HG02759 (cell line): ENCODE results near the gene GTF2H2C_2.
"Not testable (repeated sequence)": the region's sequence is repeated elsewhere in the genome, so short reads cannot be mapped to it uniquely, and the experiment has no call there.

Experiments used
- ATAC-seq: cut with Tn5 transposase; IDR thresholded peaks from one replicate; pipeline ENCODE4 v1.9.1; 2021; ENCODE audit warnings: mild to moderate bottlenecking, moderate library complexity; ENCODE audit not compliant: unreplicated experiment

The GTF2H2C_2 gene

DNA sequence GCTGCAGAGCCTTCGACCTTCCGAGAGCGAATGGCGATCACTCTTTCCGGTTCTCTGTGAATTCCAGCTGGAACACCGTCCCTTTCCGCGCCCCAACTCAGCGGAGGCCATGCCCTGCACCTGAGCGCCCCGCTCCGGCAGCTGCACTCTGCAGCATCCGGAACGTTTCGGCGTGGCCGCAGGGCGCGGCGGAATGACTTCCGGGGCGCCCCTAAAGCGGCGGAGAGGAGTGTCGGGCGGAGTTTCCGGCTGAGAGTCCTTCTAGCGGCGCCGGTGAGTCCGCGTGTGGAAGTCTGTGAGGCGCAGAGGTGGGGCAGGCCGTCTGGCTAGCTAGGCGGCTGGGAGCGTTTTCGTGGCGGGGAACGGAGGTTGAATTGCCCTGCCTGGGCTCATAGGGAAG, at the start of gene GTF2H2C_2:
Gene GTF2H2C_2 (plus strand): TSS at position 252 of the 400 bp plus-strand sequence.
- peak; percentile 99 for ATAC-seq

DNA sequence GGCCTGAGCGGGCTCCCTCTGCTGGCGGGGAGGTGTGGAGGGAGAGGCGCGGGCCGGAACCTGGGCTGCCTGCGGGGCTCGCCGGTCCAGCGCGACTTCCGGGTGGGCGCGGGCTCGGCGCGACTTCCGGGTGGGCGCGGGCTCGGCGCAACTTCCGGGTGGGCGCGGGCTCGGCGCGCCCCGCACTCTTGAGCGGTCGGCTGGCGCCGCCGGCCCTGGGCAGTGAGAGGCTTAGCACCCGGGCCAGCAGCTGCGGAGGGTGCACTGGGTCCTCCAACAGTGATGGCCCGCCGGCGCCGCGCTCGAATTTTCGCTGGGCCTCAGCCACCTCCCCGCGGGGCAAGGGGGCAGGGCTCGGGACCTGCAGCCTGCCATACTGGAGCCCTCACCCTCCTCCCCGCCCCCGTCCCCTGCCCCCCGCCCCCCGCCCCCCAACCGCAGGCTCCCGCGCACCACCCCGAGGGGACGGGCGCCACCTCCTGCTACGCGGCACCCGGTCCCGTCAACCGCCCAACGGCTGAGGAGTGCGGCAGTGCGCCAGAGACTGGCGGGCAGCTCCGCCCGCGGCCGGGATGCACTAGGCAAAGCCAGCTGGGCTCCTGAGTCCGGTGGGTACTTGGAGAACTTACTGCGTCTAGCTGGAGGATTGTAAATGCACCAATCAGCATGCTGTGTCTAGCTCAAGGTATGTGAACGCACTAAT, 14.0 kb upstream of the GTF2H2C_2 start:
- not testable (repeated sequence) for ATAC-seq

DNA sequence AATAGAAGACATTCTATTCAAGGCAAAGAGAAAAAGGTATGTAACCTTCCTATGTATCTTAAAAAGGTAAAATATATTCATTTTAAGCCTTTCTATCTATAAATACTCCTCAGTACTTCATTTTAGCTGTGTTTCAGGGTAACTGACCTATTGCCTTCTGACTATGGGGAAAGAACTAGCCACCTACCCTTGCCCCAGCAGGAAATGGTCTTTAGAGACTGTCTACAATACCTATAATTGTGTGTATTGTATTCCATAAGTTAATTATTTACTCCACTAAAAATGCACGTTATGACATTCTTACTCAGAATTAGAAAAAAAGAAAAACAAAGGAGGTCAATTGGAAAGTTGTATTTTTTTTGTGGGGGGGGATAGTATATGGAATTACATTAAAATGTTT, 6.2 kb downstream of the GTF2H2C_2 start:
- ATAC-seq = not testable (repeated sequence)

DNA sequence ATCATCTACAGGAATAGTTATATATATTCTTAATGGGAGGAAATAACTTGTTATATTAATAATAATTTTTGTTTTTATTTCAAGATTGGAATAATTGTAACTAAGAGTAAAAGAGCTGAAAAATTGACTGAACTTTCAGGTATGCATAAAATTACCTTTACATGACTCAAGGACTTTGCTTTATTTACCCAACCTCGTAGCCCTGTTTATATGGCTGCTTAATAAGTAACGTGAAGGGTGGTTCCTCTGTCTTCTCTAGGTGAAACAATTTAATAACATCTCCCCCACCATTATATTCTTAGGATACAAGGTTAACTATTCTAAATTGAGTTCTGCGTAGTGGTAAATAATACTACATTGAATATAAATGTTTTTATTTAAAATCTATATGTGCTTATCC, 8.0 kb downstream of the GTF2H2C_2 start:
- not testable (repeated sequence) for ATAC-seq

DNA sequence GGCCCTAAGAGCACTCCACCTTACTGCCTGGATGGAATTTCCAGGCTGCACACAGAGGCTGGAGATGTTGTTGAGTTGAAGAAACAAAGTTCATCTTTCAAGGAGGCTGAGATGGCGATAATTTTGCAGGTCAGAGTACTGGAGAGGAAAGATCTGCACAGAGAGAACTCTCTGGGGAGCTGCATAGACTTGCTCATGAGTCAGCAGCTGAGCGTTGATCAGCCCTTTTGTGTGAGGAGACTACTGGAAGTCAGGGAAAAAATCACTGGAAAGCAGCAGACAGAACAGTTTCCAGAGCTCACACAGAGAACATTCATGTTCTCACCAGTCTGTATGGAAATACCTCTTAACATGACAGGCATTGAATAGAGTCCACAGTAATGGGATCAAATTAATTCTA, 23.4 kb downstream of the GTF2H2C_2 start:
- not testable (repeated sequence) for ATAC-seq

DNA sequence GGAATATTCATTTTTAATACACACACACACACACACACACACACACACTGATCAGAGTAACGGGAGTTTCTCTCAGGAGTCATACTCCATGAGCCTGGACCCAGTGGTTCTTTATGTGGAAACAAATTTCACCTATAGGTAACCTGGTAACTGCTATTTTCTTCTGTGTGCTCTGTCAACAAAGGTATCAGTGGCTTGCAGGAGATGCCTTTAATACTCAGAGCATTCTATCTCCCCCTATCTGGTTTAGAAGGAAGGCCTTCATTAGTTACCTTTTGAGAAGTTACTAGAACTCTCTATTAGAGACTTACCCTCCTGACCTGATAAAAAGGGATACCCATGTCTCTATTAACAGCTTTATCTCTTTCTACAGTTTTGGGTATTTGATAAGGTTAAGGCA, 34.4 kb downstream of the GTF2H2C_2 start:
- ATAC-seq = not testable (repeated sequence)

DNA sequence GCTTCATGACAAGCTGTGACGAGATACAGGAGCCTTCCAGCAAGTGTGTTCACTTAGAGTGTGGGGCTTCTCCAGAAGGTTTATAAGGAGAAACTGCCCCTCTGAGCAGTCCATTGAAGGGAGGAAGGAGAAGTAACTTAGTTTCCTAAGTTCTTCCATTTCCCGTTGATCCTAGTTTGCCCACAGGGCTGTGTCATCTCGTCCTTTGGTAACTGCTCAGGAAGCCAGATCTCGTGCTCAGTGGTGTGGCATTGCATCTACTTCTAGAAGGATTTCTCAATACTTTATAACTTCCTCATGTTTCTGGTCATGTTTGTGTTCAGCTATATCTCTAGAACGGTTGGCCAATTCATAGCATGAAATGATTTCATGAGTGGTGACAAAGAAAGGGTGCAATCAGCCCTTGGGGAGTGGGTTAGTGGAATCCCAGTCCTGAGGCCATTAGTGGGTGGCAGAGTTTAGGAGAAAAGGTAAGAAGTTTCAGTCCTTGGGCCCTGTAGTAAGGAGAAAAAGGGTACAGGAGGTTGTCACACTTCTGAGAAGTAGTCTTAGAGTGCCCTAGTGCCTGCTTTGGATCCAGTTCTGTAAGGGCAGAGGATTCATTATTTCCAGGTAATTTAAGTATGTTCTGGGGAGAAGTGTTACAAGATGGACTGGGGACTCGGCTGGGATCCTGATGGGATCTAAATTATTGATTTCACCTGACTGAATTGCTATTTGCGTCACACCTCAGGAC, 36.2 kb downstream of the GTF2H2C_2 start:
- not testable (repeated sequence) for ATAC-seq

DNA sequence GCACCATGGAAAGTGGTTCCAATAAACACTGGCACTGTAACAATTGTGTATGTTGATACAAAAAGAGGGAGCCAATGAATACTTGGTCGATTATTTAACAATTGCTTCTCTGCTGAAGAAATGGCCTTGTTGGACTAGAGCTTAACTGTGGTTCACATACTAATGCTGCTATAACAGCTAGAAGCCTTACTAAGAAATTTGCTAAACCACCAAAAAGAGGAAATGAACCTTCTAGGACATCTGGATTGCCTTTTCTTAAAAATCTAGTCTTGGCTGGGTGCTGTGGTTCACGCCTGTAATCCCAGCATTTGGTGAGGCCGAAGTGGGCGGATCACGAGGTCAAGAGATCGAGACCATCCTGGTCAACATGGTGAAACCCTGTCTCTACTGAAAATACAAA, 41.9 kb downstream of the GTF2H2C_2 start:
- peak; percentile 77 for ATAC-seq

DNA sequence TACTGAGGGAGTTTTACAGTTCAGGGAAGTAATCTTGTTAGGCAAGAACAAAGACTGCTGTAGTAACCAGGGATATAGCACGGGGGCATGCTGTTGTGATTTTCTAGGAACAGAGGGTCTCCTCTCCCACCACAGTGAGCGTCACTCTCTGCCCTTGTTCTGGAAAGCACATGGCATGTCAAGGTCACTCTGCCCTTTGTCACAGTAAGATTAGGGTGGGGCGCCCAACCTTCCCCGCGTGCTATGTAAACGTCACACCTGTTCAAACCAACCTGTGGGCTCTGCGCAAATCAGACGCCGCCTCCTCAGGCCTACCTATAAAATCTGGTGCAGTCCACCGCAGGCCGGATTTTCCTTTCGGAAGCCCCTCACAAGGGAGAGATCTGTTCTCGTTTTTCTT, 44.0 kb downstream of the GTF2H2C_2 start:
- not testable (repeated sequence) for ATAC-seq

DNA sequence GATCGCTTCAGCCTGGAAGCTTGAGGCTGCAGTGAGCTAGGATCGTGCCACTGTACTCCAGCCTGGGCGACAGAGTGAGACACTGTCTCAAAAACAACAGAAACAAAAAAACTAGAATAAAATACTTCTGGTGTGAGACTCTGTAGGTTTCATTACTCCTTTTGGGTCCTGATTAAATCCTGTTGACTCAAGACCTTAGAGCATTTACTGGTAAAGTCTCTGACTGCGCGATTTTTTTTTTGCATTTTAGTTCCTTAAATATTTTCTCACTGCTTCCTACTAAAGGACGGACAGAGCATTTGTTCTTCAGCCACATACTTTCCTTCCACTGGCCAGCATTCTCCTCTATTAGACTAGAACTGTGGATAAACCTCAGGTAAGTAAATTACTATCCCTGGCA, 46.8 kb downstream of the GTF2H2C_2 start:
- ATAC-seq = not testable (repeated sequence)

DNA sequence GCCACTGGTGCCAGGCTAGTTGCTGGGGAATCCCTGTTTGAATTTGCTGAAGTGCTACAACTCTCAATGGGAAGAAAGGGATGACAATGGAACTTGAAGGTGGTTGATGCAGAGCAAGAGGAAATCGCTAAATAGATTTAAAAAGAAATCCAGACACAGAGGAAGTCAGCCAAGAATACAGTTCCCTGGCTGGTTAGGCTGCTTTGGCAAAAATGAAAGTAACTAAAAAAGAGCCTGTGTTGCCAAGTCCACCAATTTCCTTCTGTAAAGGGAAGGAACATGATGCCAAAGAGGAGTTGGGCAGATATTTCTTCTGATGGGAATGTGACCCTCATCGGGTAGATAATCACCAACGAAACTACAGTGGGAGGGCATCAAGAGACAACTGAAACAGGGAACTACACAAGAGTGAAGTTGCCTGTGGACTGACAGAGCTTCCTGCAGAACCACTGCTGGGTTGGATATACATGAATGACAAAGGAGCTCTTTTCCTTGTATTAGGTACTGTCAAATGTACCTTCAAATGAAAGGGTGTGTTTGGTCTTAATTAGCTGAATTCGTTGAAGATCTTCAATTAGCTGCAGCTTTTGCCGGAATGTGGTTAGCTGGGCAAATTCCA, 49.0 kb downstream of the GTF2H2C_2 start:
- ATAC-seq = not testable (repeated sequence)

DNA sequence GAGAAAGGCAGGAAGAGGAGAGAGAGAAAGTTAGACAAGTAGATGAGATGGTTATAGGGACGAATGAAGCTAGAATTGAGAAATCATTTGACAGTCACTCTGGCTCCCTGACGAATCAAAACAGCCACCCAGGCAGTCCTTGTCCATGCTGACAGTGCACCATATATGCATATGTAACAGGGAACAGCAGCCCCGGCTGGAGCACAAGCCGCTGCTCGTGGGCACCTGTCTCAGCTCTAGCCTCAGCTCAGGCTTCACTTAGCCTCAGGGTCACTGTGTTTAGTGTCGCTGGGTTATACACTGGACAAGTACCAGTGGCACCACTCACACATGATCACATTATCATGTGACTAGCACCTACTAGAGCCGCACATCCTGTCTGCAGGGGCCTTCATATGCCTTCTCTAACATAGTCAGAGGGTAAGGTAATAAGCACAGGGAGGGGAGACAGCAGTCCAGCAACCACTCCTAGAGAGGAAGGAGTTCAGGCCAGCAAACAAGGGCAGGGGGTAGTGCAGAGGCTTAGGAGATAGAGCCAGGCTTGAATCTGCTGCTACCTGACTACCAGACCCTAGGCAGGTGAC, 54.9 kb downstream of the GTF2H2C_2 start:
- ATAC-seq = not testable (repeated sequence)
